HG02623 (cell line): Measurements from ENCODE around the gene SPART.
"Not testable (repeated sequence)": the region's sequence is repeated elsewhere in the genome, so short reads cannot be mapped to it uniquely, and the experiment has no call there.

Experiments used
- ATAC-seq: cut with Tn5 transposase; IDR thresholded peaks from one replicate; pipeline ENCODE4 v1.9.1; 2021; ENCODE audit warnings: moderate library complexity; ENCODE audit not compliant: unreplicated experiment

Gene SPART

DNA sequence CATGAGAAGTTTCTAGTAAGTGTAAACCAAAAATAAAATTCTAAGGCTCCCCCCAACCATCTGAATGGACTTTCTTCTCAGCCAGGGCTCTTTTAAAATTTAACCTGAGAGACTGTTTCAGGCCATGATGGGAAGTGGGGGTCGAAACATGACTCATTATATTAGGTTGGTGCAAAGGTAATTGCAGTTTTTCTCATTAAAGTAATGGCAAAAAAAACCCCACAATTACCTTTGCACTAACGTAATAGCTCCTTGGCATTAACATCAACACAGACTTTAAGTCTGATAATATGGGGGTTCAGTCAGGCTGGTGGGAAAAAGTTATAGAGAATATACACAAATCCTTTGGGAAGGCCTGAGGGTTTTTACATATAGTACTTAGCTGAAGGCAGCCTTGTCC, 9.4 kb upstream of the SPART start:
- no peak for ATAC-seq

DNA sequence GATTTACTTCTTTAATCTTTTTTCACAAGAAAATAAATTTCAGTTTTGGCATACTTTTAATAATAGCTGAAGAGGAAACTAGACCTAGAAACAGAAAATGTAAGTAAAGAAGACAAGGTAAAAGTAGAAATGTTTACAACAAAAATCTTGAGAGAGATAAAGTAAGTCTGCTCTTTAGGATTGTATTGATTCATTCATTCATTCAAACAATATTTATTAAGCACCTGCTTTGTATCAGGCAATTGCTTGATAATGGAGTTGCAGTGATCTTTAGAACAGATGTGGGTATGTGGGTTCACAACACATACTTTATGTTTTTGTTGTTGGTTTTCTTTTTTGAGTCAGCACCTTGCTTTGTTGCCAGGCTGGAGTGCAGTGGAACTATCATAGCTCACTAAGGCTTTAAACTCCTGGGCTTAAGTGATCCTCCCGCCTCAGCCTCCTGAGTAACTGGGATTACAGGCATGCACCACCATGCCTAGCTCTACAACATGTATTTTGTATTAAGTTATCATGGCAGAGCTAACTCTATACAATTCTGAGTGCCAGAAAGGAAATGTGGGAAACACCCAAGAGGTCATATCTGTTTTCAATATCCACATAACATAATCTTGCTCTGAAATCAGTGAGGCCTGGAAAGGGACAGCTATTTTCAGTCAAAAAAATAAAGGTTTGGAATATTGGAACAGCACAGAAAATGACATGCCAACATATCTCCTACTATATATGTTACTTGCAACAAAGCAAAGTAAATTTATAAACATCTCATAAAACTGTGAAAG, 8.8 kb upstream of the SPART start:
- ATAC-seq = no peak

DNA sequence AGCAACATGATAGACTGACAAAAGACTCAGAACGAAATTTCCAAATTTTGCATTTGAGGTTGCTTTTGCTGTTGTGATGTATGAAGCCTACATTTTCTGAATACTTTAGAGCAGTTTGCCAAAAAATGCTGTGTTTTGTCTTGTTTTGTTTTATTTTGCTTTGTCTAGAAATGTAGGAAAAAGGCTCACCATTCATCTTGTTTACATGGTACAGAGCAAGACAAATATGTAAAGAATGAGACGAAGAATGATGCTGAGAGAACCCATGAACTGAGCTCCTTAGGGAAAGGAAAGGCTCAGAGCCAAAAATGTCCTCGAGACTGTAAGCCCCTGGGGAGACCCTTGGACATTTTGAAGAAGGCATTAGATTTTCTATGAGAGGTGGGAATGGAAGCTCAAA, 6.8 kb upstream of the SPART start:
- ATAC-seq = no peak

DNA sequence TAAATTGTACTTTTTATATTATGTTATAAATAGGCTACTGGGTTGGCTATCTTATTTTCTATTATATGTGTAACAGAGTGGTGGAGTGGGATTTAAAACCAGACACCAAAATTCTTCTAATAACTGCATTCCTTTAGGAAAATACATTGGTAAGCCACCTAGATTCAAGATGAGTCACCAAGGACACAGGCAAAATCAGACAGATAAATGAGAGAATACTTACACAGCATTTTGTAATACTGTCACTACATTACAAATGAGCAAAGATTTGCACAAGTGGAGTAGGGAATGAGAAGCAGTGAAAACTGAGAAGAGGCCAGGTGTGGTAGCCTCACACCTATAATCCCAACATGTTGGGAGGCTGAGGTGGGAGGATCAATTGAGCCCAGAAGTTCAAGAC, 6.2 kb upstream of the SPART start:
- no peak for ATAC-seq

DNA sequence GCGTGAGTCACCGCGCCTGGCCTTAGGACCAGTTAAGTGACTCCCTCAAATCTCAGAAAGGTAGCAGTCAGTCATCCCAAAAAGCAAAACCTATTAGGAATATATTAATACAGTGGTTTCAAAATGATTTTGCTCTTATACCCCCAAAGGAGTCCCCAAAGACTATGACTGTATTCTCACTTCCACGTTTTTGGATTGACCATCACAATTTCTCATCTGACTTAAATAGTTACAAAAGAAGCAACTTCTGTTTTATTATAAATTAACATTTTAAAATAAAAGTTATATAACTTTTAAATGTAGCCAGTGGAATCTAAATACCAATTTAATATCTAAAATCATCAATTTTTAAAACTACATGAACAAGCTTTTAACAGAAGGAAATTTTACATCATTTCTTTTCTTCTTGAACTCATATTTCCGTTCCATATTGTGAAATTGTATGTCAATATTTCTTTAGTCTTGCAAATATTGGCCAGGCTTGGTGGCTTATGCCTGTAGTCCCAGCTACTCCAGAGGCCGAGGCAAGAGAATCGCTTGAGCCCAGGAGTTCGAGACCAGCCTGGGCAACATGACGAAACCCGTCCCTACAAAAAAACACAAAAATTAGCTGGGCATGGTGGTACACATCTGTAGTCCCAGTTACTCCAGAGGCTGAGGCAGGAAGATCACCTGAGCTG, 1.5 kb upstream of the SPART start:
- ATAC-seq = no peak

DNA sequence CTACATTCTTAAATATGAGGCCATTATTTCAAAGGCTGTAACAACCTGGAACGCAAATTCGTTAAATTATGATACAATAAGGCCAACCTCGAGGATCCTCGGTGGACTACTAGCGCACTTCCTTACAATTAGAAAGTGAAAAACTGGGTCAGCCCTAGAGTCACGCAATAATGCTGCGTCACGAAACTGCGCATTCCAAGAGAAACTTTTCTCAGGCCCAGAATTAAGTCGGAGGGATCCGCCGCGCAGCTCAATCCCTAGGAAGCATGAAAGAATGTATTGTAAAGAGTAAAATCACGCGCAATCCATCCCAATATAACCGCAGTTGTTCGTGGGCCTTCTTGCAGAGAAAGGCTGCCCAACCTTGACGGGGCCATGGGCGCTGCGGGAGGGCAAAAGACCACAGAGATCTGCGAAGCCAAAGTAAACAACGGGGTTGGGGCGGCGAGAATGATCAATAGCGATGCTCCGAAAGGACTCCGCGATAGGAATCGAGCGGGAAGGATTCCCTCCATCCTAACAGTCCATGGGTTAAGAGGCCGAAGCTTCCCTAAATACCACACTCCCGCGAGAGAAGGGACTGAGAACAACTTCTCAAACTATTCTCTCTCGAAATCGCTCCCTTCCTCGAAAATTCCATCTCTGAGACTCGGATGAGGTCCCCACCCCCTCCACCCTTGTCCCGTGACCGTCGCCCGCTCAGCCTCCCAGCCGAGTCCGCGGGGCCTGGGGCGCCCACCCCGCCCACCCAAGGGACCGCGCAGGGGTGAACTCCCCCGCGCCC, 564 bp downstream of the SPART start:
- ATAC-seq = no peak

DNA sequence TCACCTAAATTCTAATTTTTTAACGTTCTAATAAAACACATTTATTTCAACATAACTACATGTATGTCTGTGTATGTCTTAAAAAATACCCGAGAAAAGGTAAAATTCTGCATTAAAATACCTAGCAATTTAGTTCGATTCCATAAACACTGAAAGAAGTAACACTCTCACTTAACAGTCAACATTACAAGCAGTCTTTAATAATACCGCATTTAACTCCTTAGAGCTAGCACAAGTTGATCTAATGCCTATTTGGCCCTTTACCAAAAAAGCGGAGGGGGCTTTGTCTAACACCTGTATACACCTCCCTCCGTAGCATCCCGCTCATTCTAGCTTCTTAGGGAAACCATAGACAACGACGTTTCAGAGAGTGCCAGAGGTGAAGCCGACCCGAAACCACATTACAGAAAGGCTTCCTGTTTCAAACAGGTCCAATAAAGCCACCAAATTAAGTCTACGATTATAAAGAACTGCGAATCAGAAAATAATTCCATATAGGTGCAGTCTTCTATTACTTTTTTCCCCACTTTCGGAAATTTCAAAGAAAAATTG, 1.2 kb downstream of the SPART start:
- no peak for ATAC-seq

DNA sequence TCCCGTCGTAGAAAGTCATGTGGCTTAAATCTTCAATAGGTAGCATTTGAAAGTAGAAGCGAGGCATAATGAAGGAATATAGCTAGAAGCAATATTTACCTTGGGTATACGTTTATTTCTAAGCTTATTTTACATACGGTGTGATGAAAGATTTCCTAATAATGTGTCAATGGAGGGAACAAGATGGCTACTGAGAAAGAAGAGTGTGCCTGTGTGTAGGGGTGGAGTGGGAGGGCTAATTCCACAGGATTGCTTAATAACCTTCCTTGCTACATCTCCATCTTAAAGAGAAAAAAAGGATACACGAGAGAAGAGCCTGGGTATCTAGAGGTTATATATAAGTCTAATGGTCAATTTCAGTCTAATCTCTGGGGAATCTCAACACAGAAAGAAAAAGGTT, 2.0 kb downstream of the SPART start:
- no peak for ATAC-seq

DNA sequence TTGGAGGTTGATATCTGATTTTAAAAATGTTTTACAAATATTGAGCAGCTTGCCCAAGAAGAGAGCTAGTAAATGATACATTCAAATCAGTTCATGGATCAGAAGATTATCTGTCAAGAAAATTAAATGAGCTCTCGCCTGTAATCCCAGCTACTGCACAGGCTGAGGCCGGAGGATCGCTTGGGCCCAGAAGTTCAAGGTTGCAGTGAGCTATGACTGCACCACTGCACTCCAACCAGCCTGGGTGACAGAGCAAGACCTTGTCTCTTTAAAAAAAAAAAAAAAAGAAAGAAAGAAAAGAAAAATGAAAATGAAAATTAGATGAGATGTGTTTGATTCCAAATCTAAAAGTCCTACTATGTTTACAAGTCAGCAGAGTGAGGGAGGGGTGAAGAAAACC, 2.4 kb downstream of the SPART start:
- ATAC-seq = no peak

DNA sequence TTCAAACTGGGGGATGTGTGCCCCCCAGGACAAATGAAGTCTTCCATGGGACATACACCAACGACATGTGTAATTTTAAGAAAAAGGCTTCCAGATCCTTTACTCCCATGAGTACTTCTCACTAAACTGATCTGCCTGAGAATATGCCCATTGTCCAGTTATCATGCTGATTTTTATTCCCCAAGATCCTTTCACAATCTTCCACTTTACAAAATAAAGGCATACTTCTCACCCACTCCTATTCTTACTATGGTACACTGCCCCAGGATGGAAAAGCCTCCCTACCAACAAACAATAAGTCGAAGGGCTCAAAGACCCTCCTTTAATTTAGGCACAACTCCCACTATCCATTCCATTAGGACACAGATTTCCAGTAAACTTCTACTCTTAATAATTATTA, 3.5 kb downstream of the SPART start:
- no peak for ATAC-seq

DNA sequence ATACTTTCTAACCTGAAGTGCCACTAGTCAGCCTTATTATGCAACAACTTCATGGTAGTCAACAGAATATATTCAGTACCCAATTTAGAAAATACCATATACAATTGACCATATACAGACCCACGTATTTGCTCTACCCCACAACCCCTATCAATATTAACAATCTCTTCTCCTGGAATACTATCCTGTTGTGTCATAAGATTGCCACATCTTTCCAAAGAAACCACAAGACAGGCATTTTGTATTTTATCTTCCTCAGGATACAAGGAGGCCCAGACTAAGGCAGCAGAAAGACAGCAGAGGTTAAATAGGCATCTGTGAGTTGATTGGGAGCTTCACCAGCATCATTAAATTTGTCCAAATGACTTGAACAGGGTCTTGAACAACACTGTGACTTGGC, 4.5 kb downstream of the SPART start:
- ATAC-seq = no peak

DNA sequence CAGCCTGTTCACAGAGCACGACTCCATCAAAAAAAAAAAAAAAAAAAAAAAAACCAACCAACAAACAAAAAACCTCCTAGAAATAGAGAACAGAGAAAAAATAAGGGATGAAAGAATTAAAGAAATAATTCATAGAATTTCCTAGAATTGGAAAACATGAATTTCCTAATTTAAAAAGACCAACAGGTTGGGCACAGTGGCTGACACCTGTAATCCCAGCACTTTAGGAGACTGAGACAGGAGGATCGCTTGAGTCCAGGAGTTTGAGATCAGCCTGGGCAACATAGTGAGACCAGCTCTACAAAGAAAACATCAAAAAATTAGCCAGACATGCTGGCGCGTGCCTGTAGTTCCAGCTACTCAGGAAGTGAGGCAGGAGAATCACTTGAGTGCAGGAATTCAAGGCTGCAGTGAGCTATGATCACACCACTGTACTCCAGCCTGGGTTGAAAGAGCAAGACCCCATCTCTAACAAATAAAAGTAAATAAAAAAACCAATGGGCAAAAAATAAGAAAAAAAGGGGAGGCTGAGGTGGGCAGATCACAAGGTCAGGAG, 6.5 kb downstream of the SPART start:
- no peak for ATAC-seq

DNA sequence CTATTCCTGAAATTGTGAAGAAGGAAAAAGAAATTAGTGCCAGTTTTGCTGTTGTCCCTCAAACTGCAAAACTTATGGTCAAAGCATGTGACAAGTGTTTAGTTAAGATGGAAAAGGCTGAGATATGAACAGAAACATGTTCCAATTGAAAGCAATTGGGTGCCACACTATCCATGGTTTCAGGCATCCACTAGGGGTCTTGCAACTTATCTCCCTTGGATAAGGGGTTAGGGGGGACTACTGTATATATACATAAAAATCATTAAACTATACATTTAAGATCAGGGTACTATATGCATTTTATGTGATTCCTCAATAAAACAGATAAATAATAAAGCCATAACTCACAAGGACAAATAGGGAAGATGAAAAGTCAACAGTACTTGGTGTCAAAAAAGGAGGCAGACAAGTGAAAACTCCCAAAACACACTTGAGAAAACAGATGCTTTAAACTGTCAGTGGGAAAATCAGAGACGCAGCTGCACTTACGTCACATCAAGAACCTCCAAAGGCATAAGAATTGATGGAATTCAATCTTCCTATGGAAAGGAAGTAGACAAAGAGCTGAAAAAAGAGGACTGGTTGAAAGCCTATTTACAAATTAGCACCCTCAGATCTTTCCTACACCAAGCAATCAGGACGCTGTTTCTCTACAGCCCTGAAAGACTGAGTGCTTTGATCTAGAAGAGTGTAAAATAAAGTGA, 8.1 kb downstream of the SPART start:
- no peak for ATAC-seq

DNA sequence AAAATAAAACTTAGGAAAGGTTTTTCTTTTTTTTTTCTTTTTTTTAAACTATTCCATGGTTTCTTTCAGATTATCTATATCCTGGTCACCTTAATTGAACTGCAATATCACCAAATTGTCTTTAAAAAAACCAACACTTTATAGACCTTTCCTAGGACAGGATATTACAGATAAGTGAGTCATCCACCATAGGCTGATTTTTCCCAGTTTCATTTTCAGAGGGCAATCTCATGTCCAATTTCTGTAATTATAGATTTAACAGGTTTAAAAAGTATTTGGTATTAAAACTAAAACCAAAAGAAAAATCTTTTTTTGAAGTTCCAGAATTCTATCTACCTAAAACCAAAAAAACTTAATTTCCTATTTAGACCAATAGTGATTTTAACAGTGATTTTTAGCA, 13.2 kb downstream of the SPART start:
- ATAC-seq = no peak

DNA sequence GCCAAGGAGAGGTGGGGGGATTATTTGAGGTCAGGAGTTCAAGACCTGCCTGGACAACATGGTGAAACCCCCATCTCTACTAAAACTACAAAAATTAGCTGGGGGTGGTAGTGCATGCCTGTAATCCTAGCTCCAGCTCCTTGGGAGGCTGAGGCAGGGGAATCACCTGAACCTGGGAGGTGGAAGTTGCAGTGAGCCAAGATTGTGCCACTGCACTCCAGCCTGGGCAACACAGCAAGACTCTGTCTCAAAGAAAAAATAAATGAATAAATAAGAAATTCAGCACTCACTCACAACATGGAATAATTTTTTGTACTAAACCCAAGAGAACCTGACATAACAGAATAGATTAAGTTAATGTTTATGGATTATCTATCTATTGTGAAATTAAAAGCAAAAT, 13.9 kb downstream of the SPART start:
- ATAC-seq = not testable (repeated sequence)

DNA sequence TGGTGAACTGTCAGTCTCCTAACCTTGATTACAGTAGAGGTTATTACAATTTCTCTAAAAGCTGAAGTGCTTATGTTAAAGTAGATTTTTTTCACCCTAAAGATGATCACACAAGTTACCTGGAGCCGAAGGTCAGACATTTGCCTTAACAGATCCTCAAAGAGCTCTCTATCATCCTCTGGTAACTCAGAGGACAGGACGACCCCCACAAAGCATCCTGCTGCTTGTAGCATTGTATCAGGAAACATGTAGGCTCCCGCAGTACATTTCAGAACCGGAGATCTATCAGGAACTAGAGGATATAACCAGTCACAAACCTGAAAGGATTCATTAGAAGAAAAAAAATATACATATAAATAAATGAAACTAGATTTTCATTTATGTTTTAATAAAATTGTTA, 14.9 kb downstream of the SPART start:
- no peak for ATAC-seq

DNA sequence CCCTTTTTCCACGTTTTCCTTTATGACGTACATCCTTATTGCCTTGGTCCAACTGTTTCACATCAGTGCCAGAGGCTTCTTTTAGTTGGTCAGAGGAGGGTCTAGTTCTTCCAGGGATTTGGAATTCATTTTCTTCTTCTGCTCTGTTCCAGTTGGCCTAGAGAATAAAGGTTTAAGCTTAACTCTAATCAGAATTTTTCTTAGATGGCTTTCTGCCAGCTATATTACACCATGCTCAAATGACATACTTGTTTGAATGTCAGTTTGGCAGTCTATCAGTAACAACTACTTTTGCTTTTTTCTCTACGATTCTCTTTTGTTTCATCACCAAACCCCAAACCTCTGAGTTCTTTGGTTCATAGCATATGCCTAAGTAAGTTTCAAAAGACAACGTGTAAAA, 16.8 kb downstream of the SPART start:
- ATAC-seq = no peak

DNA sequence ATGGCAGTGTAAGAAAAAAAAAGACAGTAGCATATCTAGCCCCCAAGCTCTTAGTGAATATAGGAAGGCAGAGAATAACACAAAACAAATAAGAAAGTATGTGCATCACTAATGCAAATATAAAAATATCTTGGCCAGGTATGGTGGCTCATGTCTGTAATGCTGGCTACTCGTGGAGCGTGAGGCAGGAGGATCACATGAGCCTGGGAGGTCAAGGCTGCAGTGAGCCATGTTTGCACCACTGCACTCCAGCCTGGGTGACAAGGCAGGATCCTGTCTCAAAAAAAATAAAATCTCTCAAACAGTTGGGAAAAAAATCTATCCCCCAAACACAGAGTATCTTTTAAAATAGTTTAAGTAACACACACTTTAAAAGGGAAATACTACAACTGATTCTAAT, 17.4 kb downstream of the SPART start:
- ATAC-seq = no peak

DNA sequence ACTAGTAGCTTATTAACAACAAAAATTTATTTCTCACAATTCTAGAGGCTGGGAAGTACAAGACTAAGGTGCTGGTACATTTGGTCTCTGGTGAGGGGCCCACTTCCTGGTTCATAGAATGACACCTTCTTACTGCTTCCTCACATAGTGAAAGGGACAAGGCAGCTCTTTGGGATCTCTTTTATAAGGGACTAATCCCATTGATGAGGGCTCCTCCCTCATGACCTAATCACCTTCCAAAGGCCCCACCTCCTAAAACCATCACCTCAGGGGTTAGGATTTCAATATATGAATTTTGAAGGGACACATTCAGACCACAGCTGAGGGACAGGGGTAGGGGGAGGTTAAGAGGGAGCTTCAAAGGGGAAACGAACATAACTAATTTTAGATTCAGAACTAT, 20.3 kb downstream of the SPART start:
- ATAC-seq = no peak

DNA sequence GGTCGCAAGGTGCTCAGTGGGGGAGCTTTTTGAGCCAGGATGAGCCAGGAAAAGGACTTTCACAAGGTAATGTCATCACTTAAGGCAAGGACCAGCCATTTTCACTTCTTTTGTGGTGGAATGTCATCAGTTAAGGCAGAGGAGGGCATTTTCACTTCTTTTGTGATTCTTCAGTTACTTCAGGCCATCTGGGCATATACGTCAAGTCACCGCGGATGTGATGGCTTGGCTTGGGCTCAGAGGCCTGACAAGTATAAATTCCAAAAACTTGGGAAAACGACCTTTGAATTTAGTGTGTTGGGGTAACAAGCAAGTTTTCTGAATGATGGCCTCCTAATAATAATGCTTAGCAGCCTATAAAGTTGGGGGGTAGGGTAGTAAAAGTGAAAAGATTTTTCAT, 21.3 kb downstream of the SPART start:
- ATAC-seq = not testable (repeated sequence)
